ENCODE measurements around the gene KSR2. TPM values are rescaled to one million over a fixed set of nuclear protein-coding genes. Genes with fewer than 3 reads are reported as not detected.
"Not testable (repeated sequence)": the region's sequence is repeated elsewhere in the genome, so short reads cannot be mapped to it uniquely, and the experiment has no call there.

The KSR2 gene
- total and polyA plus RNA-seq, 9 donors: under 0.01 to 0.15 (median 0.08) TPM; not detected in 4

GRCh38 chr12:117641885-117642284, 326.9 kb downstream of the KSR2 start:
- Histone ChIP-seq H3K27me3 (no peaks in the 10 kb centered on the region), H3K36me3 (no peaks in the 10 kb centered on the region), H3K4me3 (no peak overlapping the region), H3K4me1 (ENCODE audit: insufficient read depth) (no peaks in the 10 kb centered on the region), H3K9me3 (no peaks in the 10 kb centered on the region), H3K27ac (no peak overlapping the region)
- WGBS, 3 donors: 60 to 68% (median 61%) methylated on average over 7 of the region's 7 CpGs
- intact Hi-C loops (cut with DNase I): no loop called here
- TF ChIP-seq EP300 (IDR thresholded peaks at IDR 0.05): no peak
- no peak for TF ChIP-seq POLR2A (IDR thresholded peaks at IDR 0.05)
- no peak for TF ChIP-seq CTCF (IDR thresholded peaks at IDR 0.05)
- DNase-seq: no peak

GRCh38 chr12:117640511-117640910, 328.3 kb downstream of the KSR2 start:
- WGBS, 3 donors: 66 to 72% (median 68%) methylated on average over 6 of the region's 6 CpGs
- Histone ChIP-seq H3K4me3 (no peak overlapping the region), H3K27me3 (no peaks in the 10 kb centered on the region), H3K36me3 (no peaks in the 10 kb centered on the region), H3K4me1 (ENCODE audit: insufficient read depth) (no peaks in the 10 kb centered on the region), H3K27ac (no peak overlapping the region), H3K9me3 (no peaks in the 10 kb centered on the region)
- DNase-seq: no peak
- intact Hi-C loops (cut with DNase I): no loop called here
- TF ChIP-seq POLR2A (IDR thresholded peaks at IDR 0.05): no peak
- no peak for TF ChIP-seq EP300 (IDR thresholded peaks at IDR 0.05)

- no peak overlapping the region for H3K4me3 ChIP-seq
- no peaks in the 10 kb centered on the region for H3K9me3 ChIP-seq
- 63 to 67% (median 63%) methylated on average over 2 of the region's 2 CpGs for WGBS, 3 donors
- intact Hi-C loops (cut with DNase I): no loop called here
- TF ChIP-seq EP300 (IDR thresholded peaks at IDR 0.05) (no peak), POLR2A (IDR thresholded peaks at IDR 0.05) (no peak), CTCF (IDR thresholded peaks at IDR 0.05) (no peak)
- no peaks in the 10 kb centered on the region for H3K4me1 ChIP-seq (ENCODE audit: insufficient read depth)
- no peak overlapping the region for H3K27ac ChIP-seq
- no peaks in the 10 kb centered on the region for H3K27me3 ChIP-seq
- no peaks in the 10 kb centered on the region for H3K36me3 ChIP-seq
- no peak for DNase-seq
These were observed 339.3 kb downstream of the KSR2 start for GRCh38 chr12:117629454-117629853.

- H3K36me3 ChIP-seq; H3K27ac ChIP-seq; DNase-seq; H3K4me1 ChIP-seq (ENCODE audit: insufficient read depth); H3K27me3 ChIP-seq; intact Hi-C loops (cut with DNase I); H3K9me3 ChIP-seq; H3K4me3 ChIP-seq: not testable (repeated sequence)
- 50 to 66% (median 66%) methylated on average over 7 of the region's 7 CpGs for WGBS, 3 donors
These were observed 340.1 kb downstream of the KSR2 start for GRCh38 chr12:117628711-117629110.

- no peak overlapping the region for H3K27ac ChIP-seq
- no peaks in the 10 kb centered on the region for H3K36me3 ChIP-seq
- DNase-seq: no peak
- H3K9me3 ChIP-seq: no peaks in the 10 kb centered on the region
- no peak overlapping the region for H3K4me3 ChIP-seq
- TF ChIP-seq CTCF (IDR thresholded peaks at IDR 0.05) (no peak), EP300 (IDR thresholded peaks at IDR 0.05) (no peak), POLR2A (IDR thresholded peaks at IDR 0.05) (no peak)
- intact Hi-C loops (cut with DNase I): no loop called here
- no peaks in the 10 kb centered on the region for H3K27me3 ChIP-seq
- 77 to 90% (median 79%) methylated on average over 1 of the region's 1 CpG for WGBS, 3 donors
- H3K4me1 ChIP-seq (ENCODE audit: insufficient read depth): no peaks in the 10 kb centered on the region
These were observed 346.0 kb downstream of the KSR2 start for GRCh38 chr12:117622741-117623140.

- Histone ChIP-seq H3K9me3 (no peaks in the 10 kb centered on the region), H3K4me1 (ENCODE audit: insufficient read depth) (no peaks in the 10 kb centered on the region), H3K4me3 (no peak overlapping the region), H3K36me3 (no peaks in the 10 kb centered on the region), H3K27ac (no peak overlapping the region), H3K27me3 (no peaks in the 10 kb centered on the region)
- DNase-seq: no peak
- TF ChIP-seq EP300 (IDR thresholded peaks at IDR 0.05) (no peak), POLR2A (IDR thresholded peaks at IDR 0.05) (no peak), CTCF (IDR thresholded peaks at IDR 0.05) (no peak)
- intact Hi-C loops (cut with DNase I): no loop called here
These were observed 346.7 kb downstream of the KSR2 start for GRCh38 chr12:117622087-117622486.

Data from ovary (tissue), 9 donors.